ENCODE measurements around the gene MCCC2. TPM values are rescaled to one million over a fixed set of nuclear protein-coding genes. Genes with fewer than 3 reads are reported as not detected.
"Not testable (repeated sequence)": the region's sequence is repeated elsewhere in the genome, so short reads cannot be mapped to it uniquely, and the experiment has no call there.

Gene MCCC2
- total RNA-seq, 4 donors from 2014 or later, result 37.3 to 50.3 (median 43.3) TPM

- no peak overlapping the region for H3K4me3 ChIP-seq
- no peaks in the 10 kb centered on the region for H3K4me1 ChIP-seq
- H3K27ac ChIP-seq, result no peak overlapping the region
- no peak for DNase-seq
- TF ChIP-seq POLR2A (IDR thresholded peaks at IDR 0.05) (no peak), CTCF (IDR thresholded peaks at IDR 0.05) (no peak)
- no peaks in the 10 kb centered on the region for H3K27me3 ChIP-seq
- no peaks in the 10 kb centered on the region for H3K9me3 ChIP-seq
- H3K36me3 ChIP-seq, result peaks cover 0 to 15% (median 0%) of the 10 kb centered on the region in 3 donors
Observed at GRCh38 chr5:71569748-71570509, 17.2 kb upstream of the MCCC2 start.

GRCh38 chr5:71571811-71572210, 15.3 kb upstream of the MCCC2 start:
- H3K27me3 ChIP-seq, H3K36me3 ChIP-seq, H3K27ac ChIP-seq, H3K9me3 ChIP-seq, DNase-seq, H3K4me3 ChIP-seq, H3K4me1 ChIP-seq: not testable (repeated sequence)

DNA sequence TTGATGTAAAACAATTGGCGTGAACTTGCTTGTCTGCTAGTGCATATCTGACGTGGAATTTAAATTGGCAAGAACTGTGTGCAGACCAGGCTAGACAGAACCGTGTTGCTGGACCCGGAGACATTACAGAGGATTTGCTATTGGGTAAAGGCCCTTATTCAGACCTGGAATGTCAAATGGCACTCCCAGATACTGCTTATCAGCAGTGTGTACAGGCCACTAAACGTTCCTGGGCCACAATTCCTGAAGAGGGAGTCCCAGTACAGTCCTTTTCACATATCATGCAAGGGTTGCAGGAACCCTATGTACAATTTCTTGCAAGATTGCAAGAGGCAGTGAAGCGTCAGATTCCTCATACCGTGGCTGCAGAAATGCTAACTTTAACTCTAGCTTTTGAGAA, 13.5 kb upstream of the MCCC2 start:
- no peaks in the 10 kb centered on the region for H3K4me1 ChIP-seq
- H3K27me3 ChIP-seq, result no peaks in the 10 kb centered on the region
- TF ChIP-seq CTCF (IDR thresholded peaks at IDR 0.05) (no peak), POLR2A (IDR thresholded peaks at IDR 0.05) (no peak)
- H3K4me3 ChIP-seq, result no peak overlapping the region
- no peak overlapping the region for H3K27ac ChIP-seq
- H3K36me3 ChIP-seq, result peaks cover 0 to under 1% (median 0%) of the 10 kb centered on the region in 3 donors
- DNase-seq, result no peak
- no peaks in the 10 kb centered on the region for H3K9me3 ChIP-seq

- H3K27ac ChIP-seq, H3K4me3 ChIP-seq, H3K4me1 ChIP-seq, H3K9me3 ChIP-seq, DNase-seq, H3K36me3 ChIP-seq, H3K27me3 ChIP-seq: not testable (repeated sequence)
Observed at GRCh38 chr5:71575588-71575987, 11.6 kb upstream of the MCCC2 start.

DNA sequence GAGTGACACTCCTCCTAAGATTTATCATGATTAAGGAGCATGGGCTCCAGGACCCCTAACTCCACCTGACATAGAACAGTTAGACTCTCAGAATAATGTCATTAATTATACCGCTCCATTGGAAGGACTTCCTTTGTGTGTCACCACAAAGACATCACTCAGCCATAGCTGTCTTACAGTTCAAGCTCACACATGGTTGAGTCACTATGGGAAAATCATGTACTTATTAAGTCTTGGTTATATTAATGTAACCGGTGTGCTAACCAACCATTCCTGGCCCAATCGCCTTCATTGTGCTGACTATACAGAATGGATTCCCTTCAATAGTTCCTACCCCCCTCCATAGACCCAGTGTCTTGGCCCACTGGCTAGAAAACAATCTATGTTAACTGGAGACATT, 10.9 kb upstream of the MCCC2 start:
- Histone ChIP-seq H3K9me3 (no peaks in the 10 kb centered on the region), H3K4me3 (no peak overlapping the region), H3K4me1 (no peaks in the 10 kb centered on the region), H3K36me3 (no peaks in the 10 kb centered on the region), H3K27me3 (no peaks in the 10 kb centered on the region), H3K27ac (no peak overlapping the region)
- TF ChIP-seq POLR2A (IDR thresholded peaks at IDR 0.05) (no peak), CTCF (IDR thresholded peaks at IDR 0.05) (no peak)
- no peak for DNase-seq

DNA sequence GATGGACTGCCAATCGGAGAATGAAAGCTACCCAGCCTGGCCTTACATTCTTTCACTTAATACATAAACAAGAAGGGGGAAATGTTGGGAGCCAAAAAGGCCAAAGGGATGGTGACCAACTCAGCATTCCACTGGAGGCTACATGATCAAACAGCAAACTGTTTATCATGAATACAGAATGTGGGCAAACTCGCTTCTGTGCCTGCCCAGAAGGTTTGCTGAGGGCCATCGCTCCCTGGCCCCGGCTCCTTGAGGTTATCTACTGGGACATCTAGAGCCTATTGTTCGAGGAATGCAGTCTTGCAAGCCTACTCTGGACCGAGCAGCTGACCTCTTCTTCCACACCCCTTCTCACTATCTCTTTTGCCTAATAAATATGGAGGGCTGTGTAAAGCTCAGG, 9.3 kb upstream of the MCCC2 start:
- not testable (repeated sequence) for H3K9me3 ChIP-seq, H3K27me3 ChIP-seq, H3K27ac ChIP-seq, H3K36me3 ChIP-seq, H3K4me3 ChIP-seq, H3K4me1 ChIP-seq, DNase-seq

GRCh38 chr5:71582945-71583584, 4.1 kb upstream of the MCCC2 start:
- DNase-seq, result no peak
- Histone ChIP-seq H3K27me3 (no peaks in the 10 kb centered on the region), H3K36me3 (no peaks in the 10 kb centered on the region), H3K27ac (no peak overlapping the region), H3K4me3 (no peak overlapping the region), H3K9me3 (no peaks in the 10 kb centered on the region), H3K4me1 (peaks cover 0 to 3% (median 0%) of the 10 kb centered on the region in 4 donors)
- TF ChIP-seq CTCF (IDR thresholded peaks at IDR 0.05) (no peak), POLR2A (IDR thresholded peaks at IDR 0.05) (no peak)
